GM23338 (cell line): ENCODE data around the gene ACSF3. TPM values are rescaled to one million over a fixed set of nuclear protein-coding genes. Genes with fewer than 3 reads are reported as not detected.

Experiments
- ATAC-seq: fragments of 200-7000 bp; cut with Tn5 transposase; 3 replicates; pipeline ENCODE4 v1.9.1; 2020
- DNase-seq: peaks from one replicate; pipeline ENCODE4 v3.0.0-alpha.2; 2015; ENCODE audit warnings: low spot score
- H2AFZ ChIP-seq: fragments of 200-600 bp; sonication (generic); 2 replicates; pipeline ENCODE4 v1.8.0; 2016; ENCODE audit warnings: antibody characterized with exemption, mild to moderate bottlenecking, moderate library complexity
- H3F3A ChIP-seq: fragments of 200-600 bp; sonication (generic); replicated peaks from 2 replicates; pipeline ENCODE4 v1.8.0; 2017; ENCODE audit warnings: antibody characterized with exemption, mixed run types, low read depth
- H3K27ac ChIP-seq: fragments of 200-600 bp; sonication (generic); 2 replicates; pipeline ENCODE4 v1.6.1; 2016; ENCODE audit warnings: low read depth
- H3K27me3 ChIP-seq: fragments of 200-600 bp; sonication (generic); 2 replicates; pipeline ENCODE4 v1.8.0; 2016; ENCODE audit warnings: mild to moderate bottlenecking, mixed run types, moderate library complexity; ENCODE audit not compliant: insufficient read depth
- H3K36me3 ChIP-seq: fragments of 200-600 bp; sonication (generic); 2 replicates; pipeline ENCODE4 v1.8.0; 2016; ENCODE audit warnings: mild to moderate bottlenecking; ENCODE audit not compliant: insufficient read depth
- H3K4me1 ChIP-seq: fragments of 200-600 bp; sonication (generic); 2 replicates; pipeline ENCODE4 v1.8.0; 2016; ENCODE audit warnings: mild to moderate bottlenecking, moderate library complexity; ENCODE audit not compliant: insufficient read depth
- H3K4me2 ChIP-seq: fragments of 200-600 bp; sonication (generic); 2 replicates; pipeline ENCODE4 v1.7.1; 2017; ENCODE audit warnings: mixed run types
- H3K4me3 ChIP-seq: fragments of 200-600 bp; sonication (generic); 2 replicates; pipeline ENCODE4 v1.6.1; 2016; ENCODE audit warnings: mixed run types
- H3K79me2 ChIP-seq: fragments of 200-600 bp; sonication (generic); replicated peaks from 2 replicates; pipeline ENCODE4 v1.8.0; 2017; ENCODE audit warnings: mild to moderate bottlenecking; ENCODE audit not compliant: insufficient read depth
- H3K9me2 ChIP-seq: fragments of 200-600 bp; sonication (generic); 2 replicates; pipeline ENCODE4 v1.8.0; 2017; ENCODE audit not compliant: insufficient read depth
- H4K20me1 ChIP-seq: fragments of 200-600 bp; sonication (generic); replicated peaks from 2 replicates; pipeline ENCODE4 v1.8.0; 2017; ENCODE audit warnings: mild to moderate bottlenecking; ENCODE audit not compliant: insufficient read depth
- H3K27ac Mint-ChIP-seq: 2 replicates; pipeline ENCODE4 v1.8.0; 2020; ENCODE audit warnings: inconsistent platforms, mild to moderate bottlenecking, moderate library complexity, mixed read lengths
- H3K27me3 Mint-ChIP-seq: 3 replicates; pipeline ENCODE4 v1.8.0; 2022; ENCODE audit warnings: low read depth, mild to moderate bottlenecking, moderate library complexity, mixed read lengths, inconsistent platforms; ENCODE audit not compliant: insufficient read depth, poor library complexity
- H3K36me3 Mint-ChIP-seq: 3 replicates; pipeline ENCODE4 v1.8.0; 2021; ENCODE audit warnings: low read depth, mild to moderate bottlenecking, inconsistent platforms, moderate library complexity, mixed read lengths
- H3K4me1 Mint-ChIP-seq: 3 replicates; pipeline ENCODE4 v1.8.0; 2020; ENCODE audit warnings: mild to moderate bottlenecking, inconsistent platforms, mixed read lengths
- H3K4me3 Mint-ChIP-seq: 3 replicates; pipeline ENCODE4 v1.8.0; 2021; ENCODE audit warnings: moderate library complexity, mild to moderate bottlenecking, inconsistent platforms, mixed read lengths
- H3K9me3 Mint-ChIP-seq: 3 replicates; pipeline ENCODE4 v1.8.0; 2020; ENCODE audit warnings: moderate library complexity, mild to moderate bottlenecking, inconsistent platforms, mixed read lengths
- CREB1 ChIP-seq: fragments of 250-450 bp; sonication (Bioruptor Pico); IDR thresholded peaks from 2 replicates; pipeline ENCODE4 v1.5.0; 2020; ENCODE audit warnings: low read depth, mild to moderate bottlenecking, moderate library complexity
- EZH2phosphoT487 ChIP-seq: fragments of 200-600 bp; sonication (generic); IDR thresholded peaks from one replicate; pipeline ENCODE4 v1.8.1; 2018; ENCODE audit warnings: antibody characterized with exemption; ENCODE audit not compliant: unreplicated experiment
- JUNB ChIP-seq: IDR thresholded peaks from one replicate; pipeline ENCODE4 v1.6.1; 2016; ENCODE audit warnings: antibody characterized with exemption; ENCODE audit not compliant: unreplicated experiment
- NANOG ChIP-seq: IDR thresholded peaks from 2 replicates; pipeline ENCODE4 v1.6.1; 2016; ENCODE audit warnings: antibody characterized with exemption, borderline replicate concordance
- POLR2AphosphoS5 ChIP-seq: IDR thresholded peaks from 2 replicates; pipeline ENCODE4 v1.6.1; 2016; ENCODE audit warnings: antibody characterized with exemption, low read depth
- REST ChIP-seq: IDR thresholded peaks from one replicate; pipeline ENCODE4 v1.6.1; 2018; ENCODE audit warnings: antibody characterized with exemption; ENCODE audit not compliant: unreplicated experiment
- STAT1 ChIP-seq: IDR thresholded peaks from one replicate; pipeline ENCODE4 v1.6.1; 2016; ENCODE audit warnings: antibody characterized with exemption; ENCODE audit not compliant: unreplicated experiment
- ZNF331 ChIP-seq: fragments of 250-450 bp; sonication (Bioruptor Pico); IDR thresholded peaks from 2 replicates; pipeline ENCODE4 v1.5.0; 2020; ENCODE audit warnings: low read depth, mild to moderate bottlenecking, moderate library complexity
- polyA plus RNA-seq: library from polyadenylated mRNA; unstranded; fragments of >200 nt; fragmentation: Nextera tagmentation; extraction: Ambion mirVana; gene quantifications from 2 replicates; pipeline ENCODE4 v1.2.1, GENCODE V29; 2016
- total RNA-seq: library from RNA; depleted of rRNA; stranded (reverse); fragments of >200 nt; shearing (Covaris generic); gene quantifications from 2 replicates; pipeline ENCODE4 v1.2.3, GENCODE V29; 2014
- TF ChIP-seq, protein P1 (sequence below): IDR thresholded peaks from 2 replicates; pipeline ENCODE4 v1.6.1; 2016; ENCODE audit warnings: antibody characterized with exemption
- TF ChIP-seq, protein P2 (sequence below), 2 experiments: fragments of 200-600 bp in 1 of 2; sonication (generic) in 1 of 2; conservative IDR thresholded peaks; 2 replicates each; pipeline versions ENCODE4 v1.5.1 to v1.6.1; 2016 to 2017; ENCODE audit warnings: antibody characterized with exemption in 2 of 2, low read depth in 2 of 2, mild to moderate bottlenecking in 2 of 2, moderate library complexity in 1 of 2

The ACSF3 gene
- total and polyA plus RNA-seq, 2 experiments from 2014 or later: 12.8 to 23.1 TPM

GRCh38 chr16:89135971-89136765 lies 42.5 kb downstream of the ACSF3 start (continued):
- TF ChIP-seq, protein P1, sequence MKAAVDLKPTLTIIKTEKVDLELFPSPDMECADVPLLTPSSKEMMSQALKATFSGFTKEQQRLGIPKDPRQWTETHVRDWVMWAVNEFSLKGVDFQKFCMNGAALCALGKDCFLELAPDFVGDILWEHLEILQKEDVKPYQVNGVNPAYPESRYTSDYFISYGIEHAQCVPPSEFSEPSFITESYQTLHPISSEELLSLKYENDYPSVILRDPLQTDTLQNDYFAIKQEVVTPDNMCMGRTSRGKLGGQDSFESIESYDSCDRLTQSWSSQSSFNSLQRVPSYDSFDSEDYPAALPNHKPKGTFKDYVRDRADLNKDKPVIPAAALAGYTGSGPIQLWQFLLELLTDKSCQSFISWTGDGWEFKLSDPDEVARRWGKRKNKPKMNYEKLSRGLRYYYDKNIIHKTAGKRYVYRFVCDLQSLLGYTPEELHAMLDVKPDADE: no peak
- TF ChIP-seq EZH2phosphoT487 (no peak), ZNF331 (CRISPR knock-in tag) (no peak)

GRCh38 chr16:89136931-89137330 lies 43.3 kb downstream of the ACSF3 start:
- H3K27ac ChIP-seq: no peak overlapping the region
- H2AFZ ChIP-seq: no peak overlapping the region
- no peak for DNase-seq
- no peaks in the 10 kb centered on the region for H3F3A ChIP-seq
- Mint-ChIP-seq H3K27me3 (peaks cover 5% of the 10 kb centered on the region), H3K36me3 (peaks cover 18% of the 10 kb centered on the region), H3K4me1 (peaks cover 8% of the 10 kb centered on the region; the same call in 2 of the 3 replicates), H3K27ac (no peak overlapping the region), H3K9me3 (no peaks in the 10 kb centered on the region), H3K4me3 (no peak overlapping the region)
- H3K27me3 ChIP-seq: no peaks in the 10 kb centered on the region
- no peaks in the 10 kb centered on the region for H3K4me1 ChIP-seq
- H3K9me2 ChIP-seq: no peaks in the 10 kb centered on the region
- ATAC-seq: no peak
- H4K20me1 ChIP-seq: no peaks in the 10 kb centered on the region
- no peak overlapping the region for H3K4me2 ChIP-seq
- H3K36me3 ChIP-seq: no peaks in the 10 kb centered on the region
- no peaks in the 10 kb centered on the region for H3K79me2 ChIP-seq
- H3K4me3 ChIP-seq: no peak overlapping the region
- TF ChIP-seq STAT1 (no peak), POLR2AphosphoS5 (no peak), CREB1 (no peak), JUNB (no peak), REST (no peak), NANOG (no peak)
- TF ChIP-seq, protein P1: no peak
- TF ChIP-seq, protein P2, sequence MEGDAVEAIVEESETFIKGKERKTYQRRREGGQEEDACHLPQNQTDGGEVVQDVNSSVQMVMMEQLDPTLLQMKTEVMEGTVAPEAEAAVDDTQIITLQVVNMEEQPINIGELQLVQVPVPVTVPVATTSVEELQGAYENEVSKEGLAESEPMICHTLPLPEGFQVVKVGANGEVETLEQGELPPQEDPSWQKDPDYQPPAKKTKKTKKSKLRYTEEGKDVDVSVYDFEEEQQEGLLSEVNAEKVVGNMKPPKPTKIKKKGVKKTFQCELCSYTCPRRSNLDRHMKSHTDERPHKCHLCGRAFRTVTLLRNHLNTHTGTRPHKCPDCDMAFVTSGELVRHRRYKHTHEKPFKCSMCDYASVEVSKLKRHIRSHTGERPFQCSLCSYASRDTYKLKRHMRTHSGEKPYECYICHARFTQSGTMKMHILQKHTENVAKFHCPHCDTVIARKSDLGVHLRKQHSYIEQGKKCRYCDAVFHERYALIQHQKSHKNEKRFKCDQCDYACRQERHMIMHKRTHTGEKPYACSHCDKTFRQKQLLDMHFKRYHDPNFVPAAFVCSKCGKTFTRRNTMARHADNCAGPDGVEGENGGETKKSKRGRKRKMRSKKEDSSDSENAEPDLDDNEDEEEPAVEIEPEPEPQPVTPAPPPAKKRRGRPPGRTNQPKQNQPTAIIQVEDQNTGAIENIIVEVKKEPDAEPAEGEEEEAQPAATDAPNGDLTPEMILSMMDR (conservative IDR thresholded peaks at IDR 0.05; ENCODE audit: low read depth in 2 of 2): no peak
